Endodermal cell (in vitro differentiated cells): ENCODE data around the gene ATP12A. TPM values are rescaled to one million over a fixed set of nuclear protein-coding genes. Genes with fewer than 3 reads are reported as not detected.

Source experiments
- DNase-seq: peaks from one replicate; pipeline ENCODE4 v3.0.0-alpha.2; 2017
- H3K27ac ChIP-seq: 2 replicates; pipeline ENCODE4 v1.5.1; 2013; ENCODE audit warnings: mild to moderate bottlenecking, low read depth, low read length, moderate library complexity
- H3K27me3 ChIP-seq: 2 replicates; pipeline ENCODE4 v1.6.1; 2013; ENCODE audit warnings: mild to moderate bottlenecking, low read length, moderate library complexity; ENCODE audit not compliant: insufficient read depth, control insufficient read depth, poor library complexity, severe bottlenecking
- H3K36me3 ChIP-seq: 2 replicates; pipeline ENCODE4 v1.7.0; 2013; ENCODE audit warnings: mild to moderate bottlenecking, low read length, moderate library complexity; ENCODE audit not compliant: control insufficient read depth, insufficient read depth
- H3K4me1 ChIP-seq: one replicate; pipeline ENCODE4 v1.7.0; 2013; ENCODE audit warnings: low read length; ENCODE audit not compliant: control insufficient read depth, insufficient read depth
- H3K4me3 ChIP-seq: 2 replicates; pipeline ENCODE4 v1.5.1; 2013; ENCODE audit warnings: mild to moderate bottlenecking, low read length, moderate library complexity
- H3K9ac ChIP-seq: 2 replicates; pipeline ENCODE4 v1.6.1; 2013; ENCODE audit warnings: mild to moderate bottlenecking, low read length, moderate library complexity; ENCODE audit not compliant: poor library complexity, severe bottlenecking; ENCODE audit errors: extremely low read depth
- H3K9me3 ChIP-seq: 2 replicates; pipeline ENCODE4 v1.6.1; 2013; ENCODE audit warnings: mild to moderate bottlenecking, low read length, moderate library complexity; ENCODE audit not compliant: control insufficient read depth
- H3K27ac Mint-ChIP-seq: 2 replicates; pipeline ENCODE4 v1.8.0; 2020; ENCODE audit warnings: mixed read lengths
- H3K27me3 Mint-ChIP-seq: 2 replicates; pipeline ENCODE4 v1.8.0; 2021; ENCODE audit warnings: mild to moderate bottlenecking, mixed read lengths; ENCODE audit not compliant: insufficient read depth
- H3K36me3 Mint-ChIP-seq: 2 replicates; pipeline ENCODE4 v1.8.0; 2020; ENCODE audit warnings: low read depth, mixed read lengths
- H3K4me1 Mint-ChIP-seq: 2 replicates; pipeline ENCODE4 v1.8.0; 2020; ENCODE audit warnings: mixed read lengths
- H3K4me3 Mint-ChIP-seq: 2 replicates; pipeline ENCODE4 v1.8.0; 2020; ENCODE audit warnings: mild to moderate bottlenecking, moderate library complexity, mixed read lengths
- H3K9me3 Mint-ChIP-seq: 2 replicates; pipeline ENCODE4 v1.8.0; 2020; ENCODE audit warnings: mild to moderate bottlenecking, mixed read lengths
- CTCF ChIP-seq: fragments of 200-600 bp; sonication (generic); conservative IDR thresholded peaks from 2 replicates; pipeline ENCODE4 v1.5.0; 2021; ENCODE audit warnings: antibody characterized with exemption, mild to moderate bottlenecking
- WGBS, 2 experiments: methylation state at CpG; one replicate each; pipeline versions ENCODE4 v1.1.5 to v1.1.7; 2013; ENCODE audit warnings: missing lambda C conversion rate in 2 of 2, mixed read lengths in 1 of 2; ENCODE audit not compliant: insufficient coverage in 1 of 2, insufficient read length in 1 of 2; 5-methylcytosine and 5-hydroxymethylcytosine counted together
- total RNA-seq, 2 donors: library from RNA; stranded (reverse); fragmentation: NEBNext Ultra II Directional in 1 of 2; extraction: Animal tissue kit (Norgen Biotek cat#: 25700) in 1 of 2; gene quantifications; 2 replicates in 1 of 2; 3 replicates in 1 of 2; pipeline ENCODE4 v1.2.1, GENCODE V29; 2021

The ATP12A gene
- total RNA-seq, 2 donors from 2014 or later: 4.9 to 10.5 TPM

DNA sequence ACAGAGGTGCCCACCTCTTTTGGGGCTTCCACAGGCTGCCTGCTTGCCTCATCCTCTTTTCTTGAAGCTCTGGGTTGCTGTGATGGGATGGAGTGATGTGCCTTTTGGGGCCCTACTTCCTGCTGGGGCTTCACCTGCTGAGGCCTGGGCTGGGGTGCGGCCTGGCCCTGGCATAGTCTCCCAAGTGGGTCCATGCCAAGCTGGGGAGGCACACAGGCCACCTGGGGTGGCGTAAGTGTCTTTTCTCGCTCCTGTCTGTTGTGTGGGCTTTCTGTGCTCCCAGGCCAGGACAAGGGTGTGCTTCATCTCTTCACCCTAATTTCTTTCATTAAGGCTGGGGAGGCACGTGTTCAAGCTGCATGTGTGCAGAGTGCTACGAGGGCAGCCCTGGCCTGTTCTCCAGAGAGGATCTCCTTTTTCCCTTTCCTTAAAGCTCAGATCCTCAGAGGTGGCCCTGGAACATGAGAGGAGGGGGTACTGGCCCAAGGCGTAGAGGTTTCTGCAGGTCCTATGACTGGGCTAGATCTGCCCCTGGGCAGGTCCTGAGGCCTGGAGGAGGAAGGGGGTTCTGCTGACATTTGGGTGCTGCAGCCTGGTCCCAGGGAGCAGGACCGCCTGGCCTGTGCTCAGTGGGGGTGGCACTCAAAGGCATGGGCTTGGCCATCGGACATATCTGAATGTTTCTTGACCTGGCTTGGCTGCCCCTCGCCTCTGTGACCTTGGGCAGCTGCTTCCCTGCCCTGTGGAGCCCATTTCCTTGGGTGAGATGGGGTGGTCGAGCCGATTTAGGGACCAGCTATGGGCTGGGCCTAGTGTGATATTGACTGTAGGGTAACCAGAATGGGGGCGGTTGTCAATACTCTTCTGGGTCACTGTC lies 60.0 kb downstream of the ATP12A start:
- Histone ChIP-seq H3K4me3 (no peak overlapping the region), H3K9ac (no peak overlapping the region), H3K27me3 (peaks cover 25% of the 10 kb centered on the region), H3K27ac (no peak overlapping the region), H3K36me3 (no peaks in the 10 kb centered on the region), H3K4me1 (peaks cover 3% of the 10 kb centered on the region), H3K9me3 (no peaks in the 10 kb centered on the region)
- H3K4me3 Mint-ChIP-seq: no peak overlapping the region
- TF ChIP-seq CTCF: no peak
- no peaks in the 10 kb centered on the region for H3K4me1 Mint-ChIP-seq
- H3K36me3 Mint-ChIP-seq: no peaks in the 10 kb centered on the region
- no peak for DNase-seq
- no peak overlapping the region for H3K27ac Mint-ChIP-seq
- peaks cover 37% of the 10 kb centered on the region for H3K27me3 Mint-ChIP-seq
- H3K9me3 Mint-ChIP-seq: peaks cover under 1% of the 10 kb centered on the region
- WGBS, 2 experiments: 90 to 100% methylated on average over 3 to 12 of the region's 12 CpGs

DNA sequence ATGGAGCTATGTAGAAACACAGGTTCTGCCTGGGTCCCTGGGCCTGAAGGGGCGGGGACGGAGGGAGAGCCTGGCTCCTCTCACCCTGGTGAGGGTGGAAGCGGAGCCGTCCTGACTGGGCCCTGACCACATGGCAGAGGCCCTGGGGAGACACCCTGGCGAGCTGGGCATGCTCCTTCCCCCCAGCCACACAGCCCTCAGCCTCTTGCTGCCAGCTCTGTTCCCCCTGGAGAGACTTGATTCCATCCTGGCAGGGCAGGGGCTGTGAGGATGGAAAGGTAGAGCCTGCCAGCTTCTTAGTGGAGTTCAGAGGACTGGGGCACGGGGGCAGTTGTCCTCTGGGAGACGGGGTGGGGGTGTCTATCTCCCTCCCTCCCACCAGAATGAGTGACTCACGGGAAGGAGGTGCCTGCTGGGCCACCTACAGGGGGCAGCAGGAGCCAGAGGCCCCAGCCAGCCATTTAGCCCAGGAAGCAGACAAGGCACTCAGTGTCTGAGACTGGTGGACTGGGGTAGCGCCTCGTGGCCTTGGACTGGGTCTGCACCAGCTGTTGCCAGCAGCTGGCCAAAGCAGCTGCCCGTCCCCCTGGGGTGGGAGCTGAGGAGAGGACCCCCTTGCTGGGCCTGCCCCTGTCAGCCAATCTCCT lies 60.9 kb downstream of the ATP12A start:
- DNase-seq: peak; percentile 68

GRCh38 chr13:24741791-24742190 lies 61.6 kb downstream of the ATP12A start:
- no peak overlapping the region for H3K4me3 Mint-ChIP-seq
- DNase-seq: no peak

More for the DNA sequence above, 60.9 kb downstream of the ATP12A start:
- no peaks in the 10 kb centered on the region for H3K9me3 ChIP-seq
- no peaks in the 10 kb centered on the region for H3K36me3 ChIP-seq
- H3K27ac ChIP-seq: no peak overlapping the region
- Mint-ChIP-seq H3K4me3 (no peak overlapping the region), H3K27me3 (peaks cover 44% of the 10 kb centered on the region), H3K4me1 (no peaks in the 10 kb centered on the region), H3K36me3 (no peaks in the 10 kb centered on the region), H3K9me3 (peaks cover 3% of the 10 kb centered on the region), H3K27ac (no peak overlapping the region)
- H3K27me3 ChIP-seq: peaks cover 34% of the 10 kb centered on the region
- H3K4me1 ChIP-seq: peaks cover 3% of the 10 kb centered on the region
- no peak overlapping the region for H3K4me3 ChIP-seq
- H3K9ac ChIP-seq: no peak overlapping the region
- WGBS, 2 experiments: 88 to 100% methylated on average over 1 to 11 of the region's 11 CpGs
- peak; percentile 74 for TF ChIP-seq CTCF

More at GRCh38 chr13:24741791-24742190, 61.6 kb downstream of the ATP12A start:
- Histone ChIP-seq H3K36me3 (no peaks in the 10 kb centered on the region), H3K4me3 (no peak overlapping the region), H3K9ac (no peak overlapping the region), H3K27ac (no peak overlapping the region), H3K4me1 (peaks cover 3% of the 10 kb centered on the region), H3K27me3 (peaks cover 41% of the 10 kb centered on the region), H3K9me3 (no peaks in the 10 kb centered on the region)
- H3K36me3 Mint-ChIP-seq: no peaks in the 10 kb centered on the region
- WGBS, 2 experiments: 85 to 87% methylated on average over 7 to 8 of the region's 8 CpGs
- H3K27ac Mint-ChIP-seq: no peak overlapping the region
- TF ChIP-seq CTCF: no peak
- peaks cover 3% of the 10 kb centered on the region for H3K9me3 Mint-ChIP-seq
- H3K27me3 Mint-ChIP-seq: peaks cover 51% of the 10 kb centered on the region
- peaks cover 2% of the 10 kb centered on the region for H3K4me1 Mint-ChIP-seq
